Measurements from ENCODE around the gene UBAC2. TPM values are rescaled to one million over a fixed set of nuclear protein-coding genes. Genes with fewer than 3 reads are reported as not detected.
"Not testable (repeated sequence)": the region's sequence is repeated elsewhere in the genome, so short reads cannot be mapped to it uniquely, and the experiment has no call there.

UBAC2 gene
- total RNA-seq, 1 donor from 2014 or later, result 64.3 TPM

DNA sequence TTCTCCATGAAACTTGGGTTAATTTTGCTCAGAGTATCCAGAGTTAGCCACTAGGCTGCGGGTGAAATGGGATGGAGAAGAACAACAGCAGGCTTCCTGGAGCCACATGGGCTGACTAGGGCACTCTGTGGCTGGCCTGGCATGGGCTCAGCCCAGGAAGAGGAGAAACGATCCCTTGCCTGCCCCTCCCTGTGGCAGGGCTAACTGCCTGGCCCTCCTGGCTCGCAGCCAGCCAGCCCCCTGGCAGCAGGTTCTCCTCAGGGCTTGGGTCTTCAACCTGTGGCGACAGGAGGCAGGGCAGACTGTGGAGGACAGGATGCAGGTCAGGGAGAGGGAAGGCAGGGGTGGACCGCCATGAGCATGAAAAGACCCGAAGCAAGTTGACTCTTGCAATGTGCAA, 185.3 kb downstream of the UBAC2 start:
- TF ChIP-seq, protein P1, sequence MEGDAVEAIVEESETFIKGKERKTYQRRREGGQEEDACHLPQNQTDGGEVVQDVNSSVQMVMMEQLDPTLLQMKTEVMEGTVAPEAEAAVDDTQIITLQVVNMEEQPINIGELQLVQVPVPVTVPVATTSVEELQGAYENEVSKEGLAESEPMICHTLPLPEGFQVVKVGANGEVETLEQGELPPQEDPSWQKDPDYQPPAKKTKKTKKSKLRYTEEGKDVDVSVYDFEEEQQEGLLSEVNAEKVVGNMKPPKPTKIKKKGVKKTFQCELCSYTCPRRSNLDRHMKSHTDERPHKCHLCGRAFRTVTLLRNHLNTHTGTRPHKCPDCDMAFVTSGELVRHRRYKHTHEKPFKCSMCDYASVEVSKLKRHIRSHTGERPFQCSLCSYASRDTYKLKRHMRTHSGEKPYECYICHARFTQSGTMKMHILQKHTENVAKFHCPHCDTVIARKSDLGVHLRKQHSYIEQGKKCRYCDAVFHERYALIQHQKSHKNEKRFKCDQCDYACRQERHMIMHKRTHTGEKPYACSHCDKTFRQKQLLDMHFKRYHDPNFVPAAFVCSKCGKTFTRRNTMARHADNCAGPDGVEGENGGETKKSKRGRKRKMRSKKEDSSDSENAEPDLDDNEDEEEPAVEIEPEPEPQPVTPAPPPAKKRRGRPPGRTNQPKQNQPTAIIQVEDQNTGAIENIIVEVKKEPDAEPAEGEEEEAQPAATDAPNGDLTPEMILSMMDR (IDR thresholded peaks at IDR 0.05; ENCODE audit: unreplicated experiment), result no peak
- no peak overlapping the region for H3K4me3 Mint-ChIP-seq

DNA sequence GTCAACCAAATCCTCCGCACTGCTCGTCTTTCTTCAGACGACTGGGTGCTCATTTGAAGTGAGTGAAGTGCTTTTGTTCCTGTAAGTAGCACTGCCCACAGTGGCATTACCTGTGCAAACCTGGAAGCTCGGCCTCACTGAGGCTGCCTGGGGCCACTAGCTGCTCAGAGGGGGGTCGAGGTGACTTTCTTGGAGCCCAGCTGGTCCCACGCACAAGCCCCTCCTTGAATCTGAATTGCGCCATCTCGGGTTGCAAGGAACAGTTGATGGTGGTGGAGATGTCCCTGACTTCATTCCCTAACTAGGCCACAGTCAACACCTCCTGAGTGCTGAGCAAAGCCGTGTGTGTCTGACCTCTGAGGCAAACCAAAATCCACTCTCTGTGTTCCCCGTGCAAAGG, 185.8 kb downstream of the UBAC2 start:
- Mint-ChIP-seq H3K27me3 (ENCODE audit: low read depth) (no peaks in the 10 kb centered on the region), H3K4me1 (no peaks in the 10 kb centered on the region), H3K36me3 (peaks cover 25% of the 10 kb centered on the region), H3K4me3 (no peak overlapping the region), H3K9me3 (no peaks in the 10 kb centered on the region), H3K27ac (no peak overlapping the region)
- peak in 1 of 2 experiments; percentile 6 for DNase-seq (ENCODE audit: low spot score in 2 of 2, unreplicated experiment in 2 of 2)
- TF ChIP-seq, protein P1 (IDR thresholded peaks at IDR 0.05; ENCODE audit: unreplicated experiment), result no peak

More for the DNA sequence above, 185.3 kb downstream of the UBAC2 start:
- Mint-ChIP-seq H3K27me3 (ENCODE audit: low read depth) (no peaks in the 10 kb centered on the region), H3K36me3 (peaks cover 25% of the 10 kb centered on the region), H3K4me1 (no peaks in the 10 kb centered on the region), H3K27ac (no peak overlapping the region), H3K9me3 (no peaks in the 10 kb centered on the region)
- peak in 1 of 2 experiments; percentile 22 for DNase-seq (ENCODE audit: low spot score in 2 of 2, unreplicated experiment in 2 of 2)

DNA sequence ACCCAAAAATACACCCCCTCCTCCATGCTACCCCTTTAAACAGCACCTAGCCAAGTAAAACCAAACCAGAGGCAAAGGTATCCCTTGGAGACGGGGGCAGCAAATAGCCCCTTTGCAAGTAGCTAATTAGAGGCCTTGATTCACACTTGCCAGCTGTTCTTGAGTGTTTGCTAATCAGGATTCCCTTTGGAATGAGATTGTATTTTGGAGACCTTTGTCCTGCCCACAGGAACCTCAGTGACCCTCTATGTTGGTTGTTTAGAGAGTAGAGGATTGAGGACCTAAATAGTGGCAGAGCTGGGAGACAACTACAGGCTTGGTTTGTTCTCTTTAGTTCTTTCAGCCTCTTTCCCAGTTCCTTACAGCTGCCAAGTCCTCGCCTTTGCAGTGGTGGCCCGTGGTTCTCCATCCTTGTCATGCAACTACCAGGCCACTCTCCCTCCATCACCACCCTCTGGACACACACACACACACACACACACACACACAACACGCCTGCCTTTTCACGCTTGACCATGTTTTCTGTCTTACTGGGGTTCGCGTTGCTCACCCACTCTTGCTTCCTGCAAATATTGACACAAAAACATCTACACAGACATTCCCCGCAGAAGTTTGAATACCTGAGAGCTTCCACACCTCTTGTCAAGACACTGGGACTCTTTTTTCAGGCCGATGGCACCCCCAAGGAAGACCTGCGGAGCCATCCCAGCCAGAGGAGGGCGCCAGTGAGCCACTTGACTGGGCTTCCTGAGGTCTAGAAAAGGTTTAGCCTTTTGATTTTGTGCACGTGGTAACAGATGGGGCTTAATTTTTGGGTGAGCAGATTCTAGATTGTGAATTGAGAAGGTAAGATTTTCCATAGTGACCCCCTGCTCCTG, 186.5 kb downstream of the UBAC2 start:
- no peak overlapping the region for H3K27ac Mint-ChIP-seq
- no peaks in the 10 kb centered on the region for H3K4me1 Mint-ChIP-seq
- no peak overlapping the region for H3K4me3 Mint-ChIP-seq
- no peaks in the 10 kb centered on the region for H3K27me3 Mint-ChIP-seq (ENCODE audit: low read depth)
- peaks cover 23% of the 10 kb centered on the region for H3K36me3 Mint-ChIP-seq
- TF ChIP-seq, protein P1 (IDR thresholded peaks at IDR 0.05; ENCODE audit: unreplicated experiment), result peak; percentile 16
- peak in 1 of 2 experiments; percentile 37 for DNase-seq (ENCODE audit: low spot score in 2 of 2, unreplicated experiment in 2 of 2)
- H3K9me3 Mint-ChIP-seq, result no peaks in the 10 kb centered on the region

DNA sequence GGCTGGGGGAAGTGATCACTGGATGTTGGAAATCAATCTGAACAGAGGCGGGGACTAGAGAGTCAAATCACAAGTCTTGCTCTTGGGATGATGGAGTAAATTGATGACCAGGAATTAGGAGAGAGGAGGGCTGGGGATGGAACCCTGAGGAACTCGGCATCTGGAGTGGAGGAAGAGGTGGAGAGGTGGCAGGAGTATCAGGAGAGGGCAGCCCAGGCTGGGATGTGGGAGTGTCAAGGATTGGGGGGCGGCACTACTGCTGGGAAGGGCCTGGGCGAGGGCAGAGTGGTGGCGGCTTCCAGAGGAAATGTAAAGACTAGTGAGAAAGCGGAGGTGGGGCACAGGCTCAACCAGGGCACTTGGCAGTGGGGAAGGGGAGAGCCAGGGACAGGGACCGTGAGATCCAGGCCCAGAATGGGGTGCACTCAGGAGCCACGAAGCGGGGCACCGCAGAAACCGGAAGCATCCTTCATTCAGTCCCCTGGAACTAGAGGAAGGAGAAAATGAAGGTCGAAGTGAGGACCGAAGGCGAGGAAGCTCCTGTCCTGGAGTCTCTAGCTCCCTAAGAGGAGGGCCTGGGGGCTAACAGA, 187.8 kb downstream of the UBAC2 start:
- TF ChIP-seq, protein P1 (IDR thresholded peaks at IDR 0.05; ENCODE audit: unreplicated experiment), result no peak
- peak in 1 of 2 experiments; percentile 31 for DNase-seq (ENCODE audit: low spot score in 2 of 2, unreplicated experiment in 2 of 2)
- Mint-ChIP-seq H3K27me3 (ENCODE audit: low read depth) (no peaks in the 10 kb centered on the region), H3K27ac (no peak overlapping the region), H3K9me3 (no peaks in the 10 kb centered on the region), H3K4me1 (no peaks in the 10 kb centered on the region), H3K36me3 (peaks cover 23% of the 10 kb centered on the region), H3K4me3 (no peak overlapping the region)

DNA sequence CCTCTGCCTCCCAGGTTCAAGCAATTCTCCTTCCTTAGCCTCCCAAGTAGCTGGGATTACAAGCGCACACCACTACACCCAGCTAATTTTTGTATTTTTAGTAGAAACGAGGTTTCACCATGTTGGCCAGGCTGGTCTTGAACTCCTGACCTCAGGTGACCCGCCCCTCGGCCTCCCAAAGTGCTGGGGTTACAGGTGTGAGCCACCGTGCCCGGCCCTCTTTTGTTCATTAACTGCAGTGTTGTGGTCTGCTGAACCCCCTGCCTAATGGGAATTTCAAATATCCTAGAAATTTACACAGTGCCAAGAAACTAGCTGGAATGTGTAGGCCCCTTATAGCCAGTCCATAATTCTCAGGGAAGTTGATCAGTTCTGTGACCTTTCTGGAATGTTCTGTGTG, 188.4 kb downstream of the UBAC2 start:
- peak in 1 of 2 experiments; percentile 16 for DNase-seq (ENCODE audit: low spot score in 2 of 2, unreplicated experiment in 2 of 2)
- H3K9me3 Mint-ChIP-seq; H3K4me3 Mint-ChIP-seq; H3K4me1 Mint-ChIP-seq; H3K27me3 Mint-ChIP-seq (ENCODE audit: low read depth); H3K27ac Mint-ChIP-seq: not testable (repeated sequence)
- peaks cover 23% of the 10 kb centered on the region for H3K36me3 Mint-ChIP-seq
